H9 (cell line): ENCODE data around the gene ADAMTS2. TPM values are rescaled to one million over a fixed set of nuclear protein-coding genes. Genes with fewer than 3 reads are reported as not detected.

ENCODE experiments used
- DNase-seq: peaks from one replicate; pipeline ENCODE4 v3.0.0-alpha.2; 2017
- H2AFZ ChIP-seq: one replicate; pipeline ENCODE4 v1.6.1; 2013; ENCODE audit warnings: mild to moderate bottlenecking, low read length, control low read depth, moderate library complexity
- H2AK5ac ChIP-seq: 2 replicates; pipeline ENCODE4 v1.6.1; 2013; ENCODE audit warnings: low read length, control low read depth, mixed read lengths; ENCODE audit not compliant: insufficient read length
- H2BK120ac ChIP-seq: one replicate; pipeline ENCODE4 v1.6.1; 2013; ENCODE audit warnings: low read depth, mild to moderate bottlenecking, low read length, control low read depth, inconsistent platforms; ENCODE audit not compliant: poor library complexity, severe bottlenecking
- H2BK12ac ChIP-seq: 2 replicates; pipeline ENCODE4 v1.6.1; 2013; ENCODE audit warnings: low read length, control low read depth, mixed read lengths, low read depth; ENCODE audit not compliant: insufficient read length
- H2BK15ac ChIP-seq: 2 replicates; pipeline ENCODE4 v1.6.1; 2013; ENCODE audit warnings: low read depth, low read length, control low read depth
- H2BK20ac ChIP-seq: one replicate; pipeline ENCODE4 v1.6.1; 2013; ENCODE audit warnings: low read depth, mild to moderate bottlenecking, low read length, control low read depth, inconsistent platforms; ENCODE audit not compliant: poor library complexity, severe bottlenecking
- H2BK5ac ChIP-seq: 2 replicates; pipeline ENCODE4 v1.6.1; 2013; ENCODE audit warnings: low read length, control low read depth, mixed read lengths; ENCODE audit not compliant: insufficient read length
- H3K14ac ChIP-seq: 2 replicates; pipeline ENCODE4 v1.6.1; 2013; ENCODE audit warnings: low read length, control low read depth; ENCODE audit not compliant: insufficient read depth
- H3K18ac ChIP-seq: 2 replicates; pipeline ENCODE4 v1.6.1; 2013; ENCODE audit warnings: low read depth, mild to moderate bottlenecking, mixed read lengths, low read length, control low read depth; ENCODE audit not compliant: insufficient read length
- H3K23ac ChIP-seq: 2 replicates; pipeline ENCODE4 v1.6.1; 2013; ENCODE audit warnings: low read length, control low read depth, mixed read lengths, low read depth; ENCODE audit not compliant: insufficient read length
- H3K23me2 ChIP-seq: 2 replicates; pipeline ENCODE4 v1.6.1; 2013; ENCODE audit warnings: low read depth, mild to moderate bottlenecking, mixed read lengths, low read length, control low read depth; ENCODE audit not compliant: insufficient read length, poor library complexity, severe bottlenecking
- H3K27ac ChIP-seq: 2 replicates; pipeline ENCODE4 v1.5.1; 2013; ENCODE audit warnings: low read length, control low read depth, mixed read lengths, low read depth; ENCODE audit not compliant: insufficient read length
- H3K27me3 ChIP-seq: 2 replicates; pipeline ENCODE4 v1.6.1; 2013; ENCODE audit warnings: low read length, control low read depth, inconsistent platforms; ENCODE audit not compliant: insufficient read depth
- H3K4ac ChIP-seq: 2 replicates; pipeline ENCODE4 v1.6.1; 2013; ENCODE audit warnings: low read depth, mild to moderate bottlenecking, control low read depth, inconsistent platforms, low read length, moderate library complexity
- H3K4me1 ChIP-seq: 2 replicates; pipeline ENCODE4 v1.6.1; 2013; ENCODE audit warnings: low read length, control low read depth, inconsistent platforms; ENCODE audit not compliant: insufficient read depth
- H3K4me2 ChIP-seq: 2 replicates; pipeline ENCODE4 v1.6.1; 2013; ENCODE audit warnings: low read length, control low read depth, mixed read lengths; ENCODE audit not compliant: insufficient read length, insufficient read depth
- H3K56ac ChIP-seq: 2 replicates; pipeline ENCODE4 v1.6.1; 2013; ENCODE audit warnings: low read depth, mild to moderate bottlenecking, mixed read lengths, low read length, control low read depth; ENCODE audit not compliant: insufficient read length
- H3K79me1 ChIP-seq: 2 replicates; pipeline ENCODE4 v1.6.1; 2013; ENCODE audit warnings: low read depth, mild to moderate bottlenecking, moderate library complexity, low read length, control low read depth, inconsistent platforms; ENCODE audit not compliant: insufficient read depth, poor library complexity, severe bottlenecking
- H3K79me2 ChIP-seq: 2 replicates; pipeline ENCODE4 v1.6.1; 2013; ENCODE audit warnings: low read length, control low read depth, inconsistent platforms; ENCODE audit not compliant: insufficient read depth
- H3K9ac ChIP-seq: 2 replicates; pipeline ENCODE4 v1.6.1; 2013; ENCODE audit warnings: low read length, control low read depth, mixed read lengths; ENCODE audit not compliant: insufficient read length; ENCODE audit errors: extremely low read depth
- H3K9me3 ChIP-seq: one replicate; pipeline ENCODE4 v1.6.1; 2013; ENCODE audit warnings: low read depth, low read length, inconsistent platforms; ENCODE audit not compliant: control insufficient read depth
- H3T11ph ChIP-seq: one replicate; pipeline ENCODE4 v1.6.1; 2013; ENCODE audit warnings: mild to moderate bottlenecking, low read length, control low read depth, inconsistent platforms
- H4K20me1 ChIP-seq: one replicate; pipeline ENCODE4 v1.6.1; 2013; ENCODE audit not compliant: control insufficient read depth, insufficient read length, insufficient read depth
- H4K5ac ChIP-seq: 2 replicates; pipeline ENCODE4 v1.6.1; 2013; ENCODE audit warnings: low read depth, mild to moderate bottlenecking, mixed read lengths, low read length, control low read depth; ENCODE audit not compliant: insufficient read length
- H4K8ac ChIP-seq: replicated peaks from 2 replicates; pipeline ENCODE4 v1.6.1; 2013; ENCODE audit warnings: low read length, control low read depth, mixed read lengths, low read depth; ENCODE audit not compliant: insufficient read length
- H4K91ac ChIP-seq: 2 replicates; pipeline ENCODE4 v1.6.1; 2013; ENCODE audit warnings: low read depth, mild to moderate bottlenecking, moderate library complexity, mixed read lengths, low read length, control low read depth; ENCODE audit not compliant: insufficient read length
- H3K27ac Mint-ChIP-seq, 3 experiments: 2 replicates in 2 of 3; 3 replicates in 1 of 3; pipeline ENCODE4 v1.8.0; 2020 to 2021; ENCODE audit warnings: mixed read lengths in 3 of 3, mild to moderate bottlenecking in 1 of 3, moderate library complexity in 1 of 3
- H3K27me3 Mint-ChIP-seq: 2 replicates; pipeline ENCODE4 v1.8.0; 2021; ENCODE audit warnings: low read depth, mild to moderate bottlenecking, moderate library complexity, mixed read lengths
- H3K36me3 Mint-ChIP-seq, 3 experiments: 2 replicates in 2 of 3; 3 replicates in 1 of 3; pipeline ENCODE4 v1.8.0; 2020 to 2021; ENCODE audit warnings: low read depth in 3 of 3, mixed read lengths in 3 of 3; ENCODE audit not compliant: insufficient read depth in 1 of 3
- H3K4me1 Mint-ChIP-seq, 2 experiments: 2 replicates each; pipeline ENCODE4 v1.8.0; 2020; ENCODE audit warnings: mixed read lengths in 2 of 2
- H3K4me3 Mint-ChIP-seq, 2 experiments: 2 replicates in 1 of 2; 3 replicates in 1 of 2; pipeline ENCODE4 v1.8.0; 2020 to 2021; ENCODE audit warnings: mild to moderate bottlenecking in 2 of 2, mixed read lengths in 2 of 2, moderate library complexity in 1 of 2
- H3K9me3 Mint-ChIP-seq, 2 experiments: 2 replicates in 1 of 2; 3 replicates in 1 of 2; pipeline ENCODE4 v1.8.0; 2020; ENCODE audit warnings: mild to moderate bottlenecking in 2 of 2, mixed read lengths in 2 of 2, moderate library complexity in 1 of 2
- WGBS: extraction: QIAGEN DNeasy Blood & Tissue Kit; methylation state at CpG from one replicate; pipeline ENCODE4 v1.1.7; 2013; ENCODE audit warnings: missing lambda C conversion rate, low lambda C conversion rate, mixed read lengths; ENCODE audit not compliant: insufficient read length; ENCODE audit errors: extremely low coverage; 5-methylcytosine and 5-hydroxymethylcytosine counted together
- total RNA-seq: library from RNA; stranded (reverse); gene quantifications from 2 replicates; pipeline ENCODE4 v1.2.1, GENCODE V29; 2021
- TF ChIP-seq, protein P1 (sequence below): fragments of 200-600 bp; sonication (generic); conservative IDR thresholded peaks from 3 replicates; pipeline ENCODE4 v1.8.0; 2021; ENCODE audit warnings: antibody characterized with exemption, mild to moderate bottlenecking

The ADAMTS2 gene
- total RNA-seq, 1 experiment from 2014 or later: 5.4 TPM

DNA sequence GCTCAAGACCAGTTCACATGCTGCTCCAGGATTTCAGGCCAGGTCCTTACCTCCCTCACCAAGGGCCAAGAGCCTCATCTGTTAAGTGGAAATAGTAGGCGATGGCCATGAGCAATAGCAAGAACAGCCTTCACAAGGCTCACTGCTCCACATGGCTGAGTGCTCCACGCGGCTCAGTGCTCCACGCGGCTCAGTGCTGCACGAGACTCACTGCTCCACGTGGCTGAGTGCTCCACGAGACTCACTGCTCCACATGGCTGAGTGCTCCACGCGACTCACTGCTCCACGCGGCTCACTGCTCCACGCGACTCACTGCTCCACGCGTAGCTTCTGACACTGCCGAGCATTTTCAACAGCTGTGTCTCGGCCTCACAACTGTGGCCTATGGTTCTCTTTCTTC is 36.4 kb upstream of the ADAMTS2 start:
- Histone ChIP-seq H3K79me2 (no peaks in the 10 kb centered on the region), H2BK20ac (no peak overlapping the region), H3K9me3 (no peaks in the 10 kb centered on the region), H3K18ac (no peak overlapping the region), H2BK12ac (no peak overlapping the region), H3T11ph (no peak overlapping the region), H4K20me1 (no peaks in the 10 kb centered on the region), H2AK5ac (no peak overlapping the region), H4K91ac (no peak overlapping the region), H3K9ac (no peak overlapping the region), H3K4me1 (no peaks in the 10 kb centered on the region), H4K8ac (no peak overlapping the region), H3K4ac (no peak overlapping the region), H2BK120ac (no peak overlapping the region), H3K14ac (no peak overlapping the region; the same call in 1 of the 2 replicates), H3K79me1 (no peaks in the 10 kb centered on the region), H3K4me2 (no peak overlapping the region), H3K23me2 (no peaks in the 10 kb centered on the region), H3K27ac (no peak overlapping the region), H2BK15ac (no peak overlapping the region), H3K23ac (no peak overlapping the region), H3K56ac (no peak overlapping the region), H2BK5ac (no peak overlapping the region), H2AFZ (no peak overlapping the region), H4K5ac (no peak overlapping the region), H3K27me3 (no peaks in the 10 kb centered on the region)
- Mint-ChIP-seq H3K27ac (no peak overlapping the region), H3K4me1 (no peaks in the 10 kb centered on the region; a peak in 1 of 4 replicates), H3K27me3 (no peaks in the 10 kb centered on the region; the same call in 1 of the 2 replicates), H3K4me3 (no peak overlapping the region), H3K9me3 (peaks cover 4 to 11% of the 10 kb centered on the region in 2 experiments; a peak in 4 of 5 replicates), H3K36me3 (no peaks in the 10 kb centered on the region; a peak in 1 of 7 replicates)
- TF ChIP-seq, protein P1, sequence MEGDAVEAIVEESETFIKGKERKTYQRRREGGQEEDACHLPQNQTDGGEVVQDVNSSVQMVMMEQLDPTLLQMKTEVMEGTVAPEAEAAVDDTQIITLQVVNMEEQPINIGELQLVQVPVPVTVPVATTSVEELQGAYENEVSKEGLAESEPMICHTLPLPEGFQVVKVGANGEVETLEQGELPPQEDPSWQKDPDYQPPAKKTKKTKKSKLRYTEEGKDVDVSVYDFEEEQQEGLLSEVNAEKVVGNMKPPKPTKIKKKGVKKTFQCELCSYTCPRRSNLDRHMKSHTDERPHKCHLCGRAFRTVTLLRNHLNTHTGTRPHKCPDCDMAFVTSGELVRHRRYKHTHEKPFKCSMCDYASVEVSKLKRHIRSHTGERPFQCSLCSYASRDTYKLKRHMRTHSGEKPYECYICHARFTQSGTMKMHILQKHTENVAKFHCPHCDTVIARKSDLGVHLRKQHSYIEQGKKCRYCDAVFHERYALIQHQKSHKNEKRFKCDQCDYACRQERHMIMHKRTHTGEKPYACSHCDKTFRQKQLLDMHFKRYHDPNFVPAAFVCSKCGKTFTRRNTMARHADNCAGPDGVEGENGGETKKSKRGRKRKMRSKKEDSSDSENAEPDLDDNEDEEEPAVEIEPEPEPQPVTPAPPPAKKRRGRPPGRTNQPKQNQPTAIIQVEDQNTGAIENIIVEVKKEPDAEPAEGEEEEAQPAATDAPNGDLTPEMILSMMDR: no peak
- DNase-seq: peak; percentile 15
- WGBS: no CpG with 5 or more reads among the region's 18 CpGs
